Measurements from ENCODE around the gene MRPS23. TPM values are rescaled to one million over a fixed set of nuclear protein-coding genes. Genes with fewer than 3 reads are reported as not detected.

The MRPS23 gene
- total and polyA plus RNA-seq, 2 of the 8 experiments (the other 6 are each of a cell fraction or from before 2014, with no cell fraction given): 38.6 to 60.4 TPM

DNA sequence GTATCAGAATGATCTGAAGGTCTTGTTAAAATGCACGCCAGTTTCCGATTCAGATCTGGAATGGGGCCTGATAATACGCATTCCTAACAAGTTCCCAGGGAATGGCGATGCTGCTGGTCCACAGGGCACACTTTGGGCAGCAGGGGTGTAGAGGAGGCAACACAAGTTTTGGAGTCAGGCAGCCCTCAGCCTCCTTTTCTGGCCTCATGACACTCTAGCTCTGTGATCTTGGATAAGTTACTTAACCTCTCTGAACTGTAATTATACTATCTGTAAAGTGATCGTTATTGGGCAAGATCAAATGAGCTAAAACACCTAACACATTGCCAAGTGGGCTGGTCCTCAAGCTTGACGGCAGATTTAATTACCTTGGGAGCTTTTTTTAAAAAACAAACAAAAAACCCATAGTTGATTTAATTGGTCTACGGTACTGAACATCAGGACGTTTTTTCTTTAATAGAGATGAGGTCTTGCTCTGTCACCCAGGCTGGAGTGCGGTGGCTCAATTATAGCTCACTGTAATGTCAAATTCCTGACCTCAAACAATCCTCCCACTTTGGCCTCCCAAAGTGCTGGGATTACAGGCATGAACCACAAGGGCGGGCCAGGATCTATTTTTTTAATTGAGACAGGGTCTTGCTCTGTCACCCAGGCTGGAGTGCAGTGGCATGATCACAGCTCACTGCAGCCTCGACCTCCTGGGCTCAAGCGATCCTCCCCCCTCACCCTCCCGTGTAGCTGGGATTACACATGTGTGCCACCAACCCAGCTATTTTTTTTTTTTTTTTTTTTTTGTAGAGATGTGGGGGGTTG lies 10.0 kb upstream of the MRPS23 start:
- Histone ChIP-seq H3K23ac (ENCODE audit: insufficient read length) (no peak overlapping the region), H3K4ac (replicated peaks; ENCODE audit: insufficient read length, low read depth, low read length) (no peak overlapping the region), H2AK5ac (ENCODE audit: low read depth, low read length) (no peak overlapping the region), H4K20me1 (replicated peaks in 1 of 2; ENCODE audit: control insufficient read depth in 1 of 2, insufficient read depth in 2 of 2, low read length in 2 of 2) (no peaks in the 10 kb centered on the region), H2BK120ac (replicated peaks; ENCODE audit: low read depth, low read length) (no peak overlapping the region), H3K18ac (ENCODE audit: extremely low read depth, low read length) (no peak overlapping the region), H3K56ac (replicated peaks; ENCODE audit: insufficient read length, low read depth, low read length) (no peak overlapping the region), H3K9ac (replicated peaks in 1 of 4; ENCODE audit: extremely low read depth in 1 of 4, low read depth in 3 of 4, low read length in 3 of 4) (no peak overlapping the region), H3K4me3 (ENCODE audit: extremely low read depth in 1 of 4, insufficient read depth in 2 of 4, low read depth in 3 of 4, low read length in 4 of 4) (no peak overlapping the region), H3K4me1 (replicated peaks in 1 of 4; ENCODE audit: control insufficient read depth in 3 of 4, insufficient read depth in 4 of 4, low read length in 3 of 4) (peaks cover 0 to 16% (median 14%) of the 10 kb centered on the region in 4 experiments; a peak in 5 of 7 replicates), H4K8ac (ENCODE audit: extremely low read depth, insufficient read depth, low read length) (no peak overlapping the region), H2BK20ac (ENCODE audit: low read length) (no peak overlapping the region), H2AFZ (ENCODE audit: low read length) (no peak overlapping the region), H3K36me3 (ENCODE audit: control insufficient read depth in 2 of 4, insufficient read depth in 4 of 4, low read length in 3 of 4) (no peaks in the 10 kb centered on the region; a peak in 1 of 8 replicates), H3K27me3 (replicated peaks in 1 of 4; ENCODE audit: control insufficient read depth in 3 of 4, extremely low read depth in 1 of 4, insufficient read depth in 3 of 4, low read length in 3 of 4) (peaks cover 0 to 30% (median 26%) of the 10 kb centered on the region in 4 experiments; a peak in 5 of 7 replicates), H2BK12ac (ENCODE audit: low read depth, low read length) (no peak overlapping the region), H3K9me3 (ENCODE audit: insufficient read depth in 2 of 2, low read depth in 1 of 2, low read length in 1 of 2) (no peaks in the 10 kb centered on the region), H2BK5ac (ENCODE audit: low read depth, low read length) (no peak overlapping the region), H2BK15ac (ENCODE audit: low read length) (no peak overlapping the region), H3K79me1 (ENCODE audit: low read depth, low read length) (no peaks in the 10 kb centered on the region), H4K5ac (ENCODE audit: insufficient read length, low read depth, low read length) (no peak overlapping the region), H3K23me2 (ENCODE audit: low read depth, low read length) (peaks cover 12% of the 10 kb centered on the region; the same call in 1 of the 2 replicates), H3K14ac (ENCODE audit: insufficient read length) (no peak overlapping the region), H3K4me2 (ENCODE audit: insufficient read depth in 1 of 2, low read depth in 2 of 2, low read length in 2 of 2) (no peak overlapping the region; a peak in 1 of 4 replicates), H3K79me2 (ENCODE audit: control insufficient read depth in 1 of 2, insufficient read depth in 2 of 2, low read length in 2 of 2) (no peaks in the 10 kb centered on the region), H3K27ac (ENCODE audit: low read depth, low read length) (no peak overlapping the region), H4K91ac (replicated peaks; ENCODE audit: insufficient read length, low read length) (no peak overlapping the region)
- FAIRE-seq (no peak), DNase-seq (ENCODE audit: low read depth in 1 of 2, low spot score in 2 of 2) (no peak)
- ChIA-PET CTCF (ENCODE audit: partially characterized antibody) (interaction anchor here (0.5 to 19.8 kb wide), 35 partner anchors 9 to 749 kb away, joined by 3 to 384 read pairs (median 5); partner anchors contain the start of genes CUEDC1, MRPS23 and VEZF1), POLR2A (ENCODE audit: partially characterized antibody) (interaction anchor here (0.7 to 32.5 kb wide), 12 partner anchors 10 to 255 kb away, joined by 3 to 672 read pairs (median 4); partner anchors contain the start of genes MRPS23, SRSF1 and VEZF1)
- 77% methylated on average over 13 of the region's 13 CpGs; no CpG with 5 or more reads in 1 of the 2 experiments for WGBS, 2 experiments (ENCODE audit: extremely low coverage in 1 of 2, insufficient coverage in 1 of 2, insufficient read length in 1 of 2, insufficient replicate concordance in 2 of 2, low coverage in 1 of 2, low lambda C conversion rate in 2 of 2, missing lambda C conversion rate in 1 of 2)
- no peak for TF ChIP-seq CHD2 (IDR thresholded peaks at IDR 0.05; ENCODE audit: low read length)
- TF ChIP-seq SIRT6 (IDR thresholded peaks at IDR 0.05; ENCODE audit: low read length): no peak
- TF ChIP-seq TAF7 (optimal IDR thresholded peaks at IDR 0.05; ENCODE audit: borderline replicate concordance, low read depth, low read length): no peak
